A673 (cell line): ENCODE results near the gene SORCS1. TPM values are rescaled to one million over a fixed set of nuclear protein-coding genes. Genes with fewer than 3 reads are reported as not detected.

Experiments used
- BruUV-seq: library from RNA; stranded (reverse); fragments of 400-500 nt; replicated peaks from 2 replicates; lab custom pipeline; 2021; lab: Mats Ljungman, UMichigan
- CTCF ChIA-PET: fragments of 300-600 bp; sonication (Branson Sonifier 250); formaldehyde crosslinking; loops from one replicate; lab custom pipeline; 2022; ENCODE audit warnings: antibody characterized with exemption; lab: Charles Lee
- POLR2A ChIA-PET: fragments of 300-600 bp; sonication (Branson Sonifier 250); formaldehyde crosslinking; loops from one replicate; lab custom pipeline; 2022; ENCODE audit warnings: antibody characterized with exemption; ENCODE audit not compliant: low non-redundant PET; lab: Charles Lee
- DNase-seq: peaks from one replicate; pipeline ENCODE4 v3.0.0-alpha.2; 2015; ENCODE audit warnings: low spot score
- H3K27ac ChIP-seq: fragments of 200-600 bp; sonication (generic); 2 replicates; pipeline ENCODE4 v1.5.1; 2016; ENCODE audit warnings: mixed run types, low read depth, mild to moderate bottlenecking, mixed read lengths, antibody characterized with exemption, low read length; ENCODE audit not compliant: poor library complexity, severe bottlenecking
- H3K27me3 ChIP-seq: fragments of 200-600 bp; sonication (generic); replicated peaks from 2 replicates; pipeline ENCODE4 v1.6.1; 2017; ENCODE audit warnings: mixed run types, low read depth, mild to moderate bottlenecking, mixed read lengths, antibody characterized with exemption, low read length; ENCODE audit not compliant: insufficient read depth, poor library complexity
- H3K36me3 ChIP-seq: fragments of 200-600 bp; sonication (generic); 2 replicates; pipeline ENCODE4 v1.6.1; 2016; ENCODE audit warnings: mixed run types, mild to moderate bottlenecking, mixed read lengths, antibody characterized with exemption, low read length; ENCODE audit not compliant: insufficient read depth, poor library complexity, severe bottlenecking
- H3K4me1 ChIP-seq: fragments of 200-600 bp; sonication (generic); 2 replicates; pipeline ENCODE4 v1.6.1; 2017; ENCODE audit warnings: mixed run types, mild to moderate bottlenecking, mixed read lengths, antibody characterized with exemption, low read length; ENCODE audit not compliant: insufficient read depth, poor library complexity, severe bottlenecking
- H3K4me3 ChIP-seq: fragments of 200-600 bp; sonication (generic); 2 replicates; pipeline ENCODE4 v1.5.1; 2016; ENCODE audit warnings: low read depth, mixed run types, mild to moderate bottlenecking, mixed read lengths, low read length; ENCODE audit not compliant: poor library complexity, severe bottlenecking
- H3K9me3 ChIP-seq: fragments of 200-600 bp; sonication (generic); 2 replicates; pipeline ENCODE4 v1.6.1; 2016; ENCODE audit warnings: mixed run types, low read depth, mild to moderate bottlenecking, mixed read lengths, antibody characterized with exemption, low read length; ENCODE audit not compliant: poor library complexity, severe bottlenecking
- EZH2 ChIP-seq: fragments of 200-600 bp; sonication (generic); IDR thresholded peaks from 2 replicates; pipeline ENCODE4 v1.6.1; 2017; ENCODE audit warnings: borderline replicate concordance, low read depth, mild to moderate bottlenecking, mixed read lengths, antibody characterized with exemption, low read length; ENCODE audit not compliant: poor library complexity, severe bottlenecking
- intact Hi-C: fragments of 100-400 bp; cut with micrococcal nuclease; formaldehyde crosslinking; loops from one replicate; pipeline ENCODE4 v1.10.0; 2022; ENCODE audit not compliant: unreplicated experiment
- total RNA-seq: library from RNA; stranded (reverse); gene quantifications from 2 replicates; pipeline ENCODE4 v1.2.3, GENCODE V29; 2021
- TF ChIP-seq, protein P1 (sequence below): fragments of 300-800, 200-600 bp; sonication (generic); conservative IDR thresholded peaks from 2 replicates; pipeline ENCODE4 v1.5.1; 2017; ENCODE audit warnings: low read depth, mild to moderate bottlenecking, antibody characterized with exemption, low read length, moderate library complexity, mixed read lengths

Gene SORCS1
- total RNA-seq, 1 experiment from 2014 or later: 0.34 TPM

DNA sequence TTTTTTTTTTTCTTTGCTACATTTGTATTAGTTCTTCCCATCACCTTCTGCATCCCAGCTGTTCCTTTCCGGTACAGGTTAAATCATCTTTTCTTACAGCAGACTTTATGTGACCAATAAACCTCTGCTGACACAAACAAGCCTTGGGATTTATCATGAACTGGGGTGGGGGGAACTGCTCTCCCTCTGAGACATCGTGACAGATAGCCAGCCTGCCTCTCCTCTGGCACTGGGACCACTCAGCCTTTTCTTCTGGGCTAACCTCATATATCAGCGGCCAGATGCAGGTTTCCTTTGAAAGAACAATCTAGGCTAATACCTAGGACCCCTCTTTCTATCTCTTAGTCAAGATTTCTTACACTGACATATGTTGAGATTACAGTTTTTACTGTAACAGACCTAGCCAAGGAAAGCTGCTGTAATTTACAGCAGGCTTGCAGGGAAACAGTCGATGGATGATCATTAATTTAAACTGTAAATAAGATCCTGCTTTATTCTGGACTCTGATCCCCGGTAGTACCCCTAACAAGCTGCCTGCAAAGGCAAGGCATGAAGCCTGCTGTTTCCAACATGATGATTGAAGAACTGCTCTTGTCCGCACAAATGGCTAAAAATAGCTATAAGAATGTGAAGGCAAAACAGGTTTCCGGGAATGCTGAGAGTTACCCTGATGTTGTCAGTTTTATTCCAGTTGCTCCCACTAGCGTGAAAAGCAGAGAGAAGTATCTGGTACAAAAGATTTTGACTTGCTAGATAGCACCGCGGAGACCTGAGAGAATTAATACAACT is 338.7 kb downstream of the SORCS1 start:
- Histone ChIP-seq H3K27me3 (no peaks in the 10 kb centered on the region), H3K27ac (no peak overlapping the region), H3K36me3 (no peaks in the 10 kb centered on the region), H3K4me1 (no peaks in the 10 kb centered on the region), H3K9me3 (no peaks in the 10 kb centered on the region), H3K4me3 (no peak overlapping the region)
- DNase-seq: no peak
- no TSS peak for BruUV-seq
- intact Hi-C loops: no loop called here
- CTCF ChIA-PET: no interaction called here
- TF ChIP-seq EZH2: no peak
- TF ChIP-seq, protein P1, sequence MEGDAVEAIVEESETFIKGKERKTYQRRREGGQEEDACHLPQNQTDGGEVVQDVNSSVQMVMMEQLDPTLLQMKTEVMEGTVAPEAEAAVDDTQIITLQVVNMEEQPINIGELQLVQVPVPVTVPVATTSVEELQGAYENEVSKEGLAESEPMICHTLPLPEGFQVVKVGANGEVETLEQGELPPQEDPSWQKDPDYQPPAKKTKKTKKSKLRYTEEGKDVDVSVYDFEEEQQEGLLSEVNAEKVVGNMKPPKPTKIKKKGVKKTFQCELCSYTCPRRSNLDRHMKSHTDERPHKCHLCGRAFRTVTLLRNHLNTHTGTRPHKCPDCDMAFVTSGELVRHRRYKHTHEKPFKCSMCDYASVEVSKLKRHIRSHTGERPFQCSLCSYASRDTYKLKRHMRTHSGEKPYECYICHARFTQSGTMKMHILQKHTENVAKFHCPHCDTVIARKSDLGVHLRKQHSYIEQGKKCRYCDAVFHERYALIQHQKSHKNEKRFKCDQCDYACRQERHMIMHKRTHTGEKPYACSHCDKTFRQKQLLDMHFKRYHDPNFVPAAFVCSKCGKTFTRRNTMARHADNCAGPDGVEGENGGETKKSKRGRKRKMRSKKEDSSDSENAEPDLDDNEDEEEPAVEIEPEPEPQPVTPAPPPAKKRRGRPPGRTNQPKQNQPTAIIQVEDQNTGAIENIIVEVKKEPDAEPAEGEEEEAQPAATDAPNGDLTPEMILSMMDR: no peak
- POLR2A ChIA-PET: no interaction called here

DNA sequence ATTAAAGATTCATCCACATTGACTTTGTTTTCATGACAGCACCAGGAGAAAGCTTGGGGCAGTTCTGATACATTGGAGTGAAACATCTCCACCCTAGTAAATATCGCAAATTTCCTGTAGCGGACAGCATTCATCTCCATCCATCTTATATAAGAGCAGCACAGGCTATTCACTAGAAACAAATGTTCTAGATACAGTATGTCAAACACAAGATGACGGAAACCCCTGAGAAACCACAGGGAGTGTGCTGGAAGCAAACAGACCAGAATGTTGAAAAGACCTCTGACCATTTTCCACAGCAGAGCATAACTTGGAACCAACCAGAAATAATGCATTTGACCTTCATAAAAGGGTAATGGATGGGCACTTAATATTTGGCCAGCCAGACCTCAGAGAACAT is 343.9 kb downstream of the SORCS1 start:
- H3K4me3 ChIP-seq: no peak overlapping the region
- DNase-seq: no peak
- BruUV-seq: no TSS peak
- CTCF ChIA-PET: no interaction called here
- no peak overlapping the region for H3K27ac ChIP-seq
- no peaks in the 10 kb centered on the region for H3K9me3 ChIP-seq
- no peaks in the 10 kb centered on the region for H3K27me3 ChIP-seq
- intact Hi-C loops: no loop called here
- H3K36me3 ChIP-seq: no peaks in the 10 kb centered on the region
- H3K4me1 ChIP-seq: peaks cover 6% of the 10 kb centered on the region
- TF ChIP-seq, protein P1: no peak
- TF ChIP-seq EZH2: no peak
- POLR2A ChIA-PET: no interaction called here

DNA sequence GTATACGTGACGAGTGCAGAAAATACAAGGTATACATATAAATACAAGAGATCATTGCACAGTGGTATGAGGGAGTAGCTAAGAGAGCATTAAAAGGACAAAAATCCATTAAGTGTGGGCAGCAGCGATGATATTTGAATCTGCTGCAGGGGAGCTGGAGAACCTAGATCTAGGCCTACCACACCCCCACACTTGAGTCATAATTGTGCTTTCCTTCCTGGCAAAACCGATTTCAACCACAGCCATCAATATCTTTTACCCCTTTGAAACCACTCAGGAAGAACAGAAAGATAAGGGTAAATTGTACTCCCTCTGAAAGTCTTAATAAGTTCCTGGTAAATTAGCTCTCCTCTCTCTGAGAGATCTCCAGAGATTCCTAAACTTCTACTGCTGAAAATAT is 345.0 kb downstream of the SORCS1 start:
- intact Hi-C loops: no loop called here
- POLR2A ChIA-PET: no interaction called here
- TF ChIP-seq, protein P1: no peak
- TF ChIP-seq EZH2: no peak
- H3K27ac ChIP-seq: no peak overlapping the region
- BruUV-seq: no TSS peak
- H3K9me3 ChIP-seq: no peaks in the 10 kb centered on the region
- peak; percentile 20 for DNase-seq
- no peak overlapping the region for H3K4me3 ChIP-seq
- H3K4me1 ChIP-seq: peaks cover 6% of the 10 kb centered on the region
- no peaks in the 10 kb centered on the region for H3K36me3 ChIP-seq
- no peaks in the 10 kb centered on the region for H3K27me3 ChIP-seq
- CTCF ChIA-PET: no interaction called here
